ENCODE data around the gene SYDE1.

SYDE1 gene

GRCh38 chr19:15125232-15126067 is 18.2 kb downstream of the SYDE1 start:
- peak; percentile 97 for DNase-seq (ENCODE audit: low spot score)

GRCh38 chr19:15126131-15126910 is 19.1 kb downstream of the SYDE1 start:
- DNase-seq (ENCODE audit: low spot score): no peak

- DNase-seq (ENCODE audit: low spot score): no peak
These were observed 21.1 kb downstream of the SYDE1 start for GRCh38 chr19:15128162-15128770.

GRCh38 chr19:15129856-15130585 is 22.8 kb downstream of the SYDE1 start:
- no peak for DNase-seq (ENCODE audit: low spot score)

- no peak for DNase-seq (ENCODE audit: low spot score)
These were observed 29.2 kb downstream of the SYDE1 start for GRCh38 chr19:15136234-15136954.

GRCh38 chr19:15137777-15138176 is 30.6 kb downstream of the SYDE1 start:
- no peak for DNase-seq (ENCODE audit: low spot score)

- DNase-seq (ENCODE audit: low spot score): no peak
These were observed 31.2 kb downstream of the SYDE1 start for GRCh38 chr19:15138427-15138826.

- DNase-seq (ENCODE audit: low spot score): no peak
These were observed 33.9 kb downstream of the SYDE1 start for GRCh38 chr19:15141143-15141542.

GRCh38 chr19:15142313-15142712 is 35.1 kb downstream of the SYDE1 start:
- DNase-seq (ENCODE audit: low spot score): no peak

GRCh38 chr19:15144046-15144646 is 36.9 kb downstream of the SYDE1 start:
- peak; percentile 26 for DNase-seq (ENCODE audit: low spot score)

- no peak for DNase-seq (ENCODE audit: low spot score)
These were observed 39.9 kb downstream of the SYDE1 start for GRCh38 chr19:15147090-15147489.

GRCh38 chr19:15149737-15150136 is 42.5 kb downstream of the SYDE1 start:
- DNase-seq (ENCODE audit: low spot score): no peak

GRCh38 chr19:15154002-15154612 is 46.9 kb downstream of the SYDE1 start:
- DNase-seq (ENCODE audit: low spot score): peak; percentile 51

- DNase-seq (ENCODE audit: low spot score): no peak
These were observed 48.1 kb downstream of the SYDE1 start for GRCh38 chr19:15155296-15155695.

- DNase-seq (ENCODE audit: low spot score): no peak
These were observed 49.2 kb downstream of the SYDE1 start for GRCh38 chr19:15156391-15156790.

GRCh38 chr19:15159251-15159650 is 52.0 kb downstream of the SYDE1 start:
- no peak for DNase-seq (ENCODE audit: low spot score)

- DNase-seq (ENCODE audit: low spot score): peak; percentile 62
These were observed 54.1 kb downstream of the SYDE1 start for GRCh38 chr19:15161028-15161984.

All from RKO (cell line).